ENCODE measurements around the gene EVX1.

Gene EVX1

GRCh38 chr7:27277628-27278027 lies 35.0 kb downstream of the EVX1 start:
- Histone ChIP-seq H3K4me3 (ENCODE audit: low read depth, low read length) (no peak overlapping the region), H3K36me3 (ENCODE audit: control insufficient read depth, insufficient read depth, low read length) (no peaks in the 10 kb centered on the region), H3K9ac (ENCODE audit: low read depth, low read length) (no peak overlapping the region), H3K27me3 (ENCODE audit: control insufficient read depth, insufficient read depth, low read length) (no peaks in the 10 kb centered on the region), H3K4me1 (ENCODE audit: control insufficient read depth, insufficient read depth, low read length) (no peaks in the 10 kb centered on the region), H3K9me3 (ENCODE audit: control insufficient read depth, insufficient read depth, low read length) (no peaks in the 10 kb centered on the region)

- H3K27me3 ChIP-seq (ENCODE audit: control insufficient read depth, insufficient read depth, low read length): no peaks in the 10 kb centered on the region
- H3K9me3 ChIP-seq (ENCODE audit: control insufficient read depth, insufficient read depth, low read length): no peaks in the 10 kb centered on the region
- no peak overlapping the region for H3K4me3 ChIP-seq (ENCODE audit: low read depth, low read length)
- no peak overlapping the region for H3K9ac ChIP-seq (ENCODE audit: low read depth, low read length)
- H3K4me1 ChIP-seq (ENCODE audit: control insufficient read depth, insufficient read depth, low read length): no peaks in the 10 kb centered on the region
- H3K36me3 ChIP-seq (ENCODE audit: control insufficient read depth, insufficient read depth, low read length): no peaks in the 10 kb centered on the region
These were observed 41.0 kb downstream of the EVX1 start for GRCh38 chr7:27283558-27283957.

- Histone ChIP-seq H3K9me3 (ENCODE audit: control insufficient read depth, insufficient read depth, low read length) (no peaks in the 10 kb centered on the region), H3K36me3 (ENCODE audit: control insufficient read depth, insufficient read depth, low read length) (no peaks in the 10 kb centered on the region), H3K4me1 (ENCODE audit: control insufficient read depth, insufficient read depth, low read length) (no peaks in the 10 kb centered on the region), H3K9ac (ENCODE audit: low read depth, low read length) (no peak overlapping the region), H3K27me3 (ENCODE audit: control insufficient read depth, insufficient read depth, low read length) (no peaks in the 10 kb centered on the region), H3K4me3 (ENCODE audit: low read depth, low read length) (no peak overlapping the region)
These were observed 52.6 kb downstream of the EVX1 start for GRCh38 chr7:27295236-27295635.

GRCh38 chr7:27297356-27297755 lies 54.8 kb downstream of the EVX1 start:
- no peaks in the 10 kb centered on the region for H3K4me1 ChIP-seq (ENCODE audit: control insufficient read depth, insufficient read depth, low read length)
- H3K36me3 ChIP-seq (ENCODE audit: control insufficient read depth, insufficient read depth, low read length): no peaks in the 10 kb centered on the region
- no peaks in the 10 kb centered on the region for H3K9me3 ChIP-seq (ENCODE audit: control insufficient read depth, insufficient read depth, low read length)
- H3K9ac ChIP-seq (ENCODE audit: low read depth, low read length): no peak overlapping the region
- no peaks in the 10 kb centered on the region for H3K27me3 ChIP-seq (ENCODE audit: control insufficient read depth, insufficient read depth, low read length)
- H3K4me3 ChIP-seq (ENCODE audit: low read depth, low read length): no peak overlapping the region
